Measurements from ENCODE around the gene PLPP2.

The PLPP2 gene

GRCh38 chr19:313988-314815 lies 23.0 kb upstream of the PLPP2 start:
- no peak for DNase-seq

GRCh38 chr19:313169-313987 lies 22.2 kb upstream of the PLPP2 start:
- no peak for DNase-seq

- DNase-seq = no peak
These were observed 20.6 kb upstream of the PLPP2 start for GRCh38 chr19:311813-312261.

GRCh38 chr19:310781-311496 lies 19.7 kb upstream of the PLPP2 start:
- no peak for DNase-seq

GRCh38 chr19:310141-310651 lies 19.0 kb upstream of the PLPP2 start:
- DNase-seq = no peak

GRCh38 chr19:309206-309565 lies 18.0 kb upstream of the PLPP2 start:
- no peak for DNase-seq

GRCh38 chr19:308471-309205 lies 17.4 kb upstream of the PLPP2 start:
- DNase-seq = no peak

- DNase-seq = no peak
These were observed 16.7 kb upstream of the PLPP2 start for GRCh38 chr19:307793-308420.

- no peak for DNase-seq
These were observed 15.9 kb upstream of the PLPP2 start for GRCh38 chr19:307111-307531.

GRCh38 chr19:306151-306900 lies 15.1 kb upstream of the PLPP2 start:
- DNase-seq = no peak

- no peak for DNase-seq
These were observed 14.3 kb upstream of the PLPP2 start for GRCh38 chr19:305240-306150.

GRCh38 chr19:296476-297225 lies 5.4 kb upstream of the PLPP2 start:
- no peak for DNase-seq

GRCh38 chr19:295687-296370 lies 4.6 kb upstream of the PLPP2 start:
- DNase-seq = no peak

- DNase-seq = no peak
These were observed 3.9 kb upstream of the PLPP2 start for GRCh38 chr19:294946-295686.

GRCh38 chr19:294341-294945 lies 3.2 kb upstream of the PLPP2 start:
- no peak for DNase-seq

GRCh38 chr19:293436-294110 lies 2.4 kb upstream of the PLPP2 start:
- DNase-seq = no peak

- DNase-seq = no peak
These were observed 1.7 kb upstream of the PLPP2 start for GRCh38 chr19:292951-293350.
